Effector CD4-positive, alpha-beta T cell (primary cell): ENCODE measurements around the gene LMO3. TPM values are rescaled to one million over a fixed set of nuclear protein-coding genes. Genes with fewer than 3 reads are reported as not detected.

Experiments
- DNase-seq: peaks from one replicate; pipeline ENCODE4 v3.0.0-alpha.2; 2020
- total RNA-seq: gene quantifications from one replicate; lab custom pipeline; 2026; lab: John Stamatoyannopoulos, UW

Gene LMO3
- not detected for total RNA-seq

- no peak for DNase-seq
Measured at GRCh38 chr12:16606117-16606200, at the start of gene LMO3. TSS of gene LMO3 (minus strand) at chr12:16606162. CDS start at chr12:16600860, 5,302 bp downstream.

DNA sequence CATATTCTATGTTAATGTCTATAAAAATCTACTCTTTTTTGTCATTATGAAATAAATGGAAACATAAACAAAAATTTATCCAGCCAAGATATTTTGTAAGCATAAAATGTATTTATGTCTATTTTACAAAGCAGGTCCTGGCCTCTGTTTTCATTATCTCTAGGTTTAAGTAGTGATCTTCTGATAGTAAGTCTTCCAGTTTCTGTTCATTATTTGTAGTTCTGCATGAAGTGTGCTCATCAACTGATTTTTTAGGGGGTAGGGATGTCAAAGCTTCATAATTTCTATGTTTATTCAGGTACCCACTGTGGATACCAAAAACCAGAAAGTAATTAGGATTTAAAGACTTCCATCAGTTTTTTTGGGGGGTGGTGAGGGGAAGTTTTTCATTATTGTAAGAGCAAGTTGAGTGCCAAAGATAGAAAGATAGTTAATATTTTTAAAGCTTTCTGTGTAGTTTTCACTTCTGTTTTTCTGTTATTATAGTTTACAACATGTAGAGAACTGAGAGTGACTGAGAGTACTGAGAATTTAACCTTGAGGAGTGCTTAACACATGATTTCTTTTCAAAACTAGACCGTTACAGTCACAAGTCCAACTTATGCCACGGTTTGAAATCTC lies 30.6 kb upstream of the LMO3 start:
- no peak for DNase-seq

DNA sequence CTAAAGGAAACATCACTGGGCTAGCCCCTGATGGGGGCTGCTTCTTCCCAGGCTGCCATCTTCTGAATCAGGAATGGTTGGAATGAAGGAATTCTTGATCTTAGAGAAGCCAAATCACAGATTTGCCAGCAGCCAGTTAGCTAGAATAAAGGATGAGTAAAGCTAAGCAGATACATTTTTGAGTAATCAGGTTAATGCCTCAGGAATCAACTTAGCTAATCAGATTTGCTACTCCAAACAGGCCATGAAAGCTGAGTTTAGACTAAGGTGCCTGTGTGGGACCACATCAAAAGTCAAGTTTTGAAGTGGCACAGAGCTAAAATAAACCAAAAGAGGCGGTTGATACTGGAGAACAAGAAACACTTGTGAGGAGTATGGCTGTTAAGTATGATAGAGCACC lies 28.8 kb upstream of the LMO3 start:
- DNase-seq: no peak

DNA sequence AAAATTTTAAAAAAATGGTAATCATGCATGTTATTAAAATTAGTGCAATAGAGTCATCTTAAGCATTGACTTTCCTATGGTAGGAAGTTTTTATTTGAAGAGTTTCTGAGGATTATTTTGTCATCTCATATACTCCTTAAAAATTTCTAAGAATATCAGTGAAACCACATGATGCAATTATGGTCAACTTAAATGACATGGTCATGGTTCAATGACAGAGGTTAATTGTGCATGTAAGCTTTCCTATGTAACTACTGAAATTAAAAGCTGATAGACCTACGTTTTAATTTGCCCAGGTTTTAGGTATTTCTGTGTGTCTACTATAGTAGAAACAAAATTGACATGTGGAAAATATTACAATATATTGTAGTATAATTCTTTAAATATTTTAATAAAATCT lies 21.0 kb upstream of the LMO3 start:
- DNase-seq: no peak

DNA sequence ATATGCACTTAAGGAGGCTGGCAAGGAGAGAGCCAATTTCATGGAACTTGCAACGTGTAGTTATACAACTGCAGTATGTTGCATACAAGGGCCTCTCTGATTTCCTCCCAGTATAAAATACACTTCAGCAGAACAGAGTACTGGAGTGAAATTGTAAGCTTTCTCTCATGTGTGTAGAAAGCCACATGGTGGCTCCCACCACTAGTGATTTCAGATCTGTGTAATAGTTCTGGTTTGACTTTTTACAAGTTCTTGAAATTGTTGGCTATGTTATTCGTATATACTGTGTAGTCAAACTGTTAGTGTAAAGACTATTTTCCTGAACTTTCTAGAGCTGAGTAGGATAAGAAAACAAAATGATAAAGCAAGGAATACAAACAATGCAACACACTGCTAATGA lies 16.4 kb upstream of the LMO3 start:
- DNase-seq: no peak

GRCh38 chr12:16619537-16619936 lies 13.6 kb upstream of the LMO3 start:
- DNase-seq: no peak

- DNase-seq: no peak
Measured at GRCh38 chr12:16618256-16618655, 12.3 kb upstream of the LMO3 start.

- DNase-seq: no peak
Measured at GRCh38 chr12:16613199-16613598, 7.2 kb upstream of the LMO3 start.

DNA sequence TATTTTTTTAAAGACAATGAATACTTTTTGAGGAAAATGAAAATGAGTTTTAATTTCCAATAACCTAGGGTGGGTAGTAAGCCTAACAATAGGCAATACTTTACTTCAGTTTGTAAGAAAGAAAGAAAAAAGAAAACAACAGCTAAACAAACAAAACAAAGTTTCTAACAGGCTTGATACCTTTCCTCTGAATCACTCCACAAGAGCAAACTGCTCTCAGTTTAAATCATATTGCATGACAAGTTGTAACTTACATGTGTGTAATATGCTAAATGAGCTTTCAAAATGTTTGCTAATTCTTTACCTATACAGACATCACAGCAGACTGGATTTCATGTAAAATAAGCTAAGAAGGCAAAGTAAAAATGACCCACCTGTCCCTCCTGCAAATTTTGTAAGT lies 6.7 kb upstream of the LMO3 start:
- no peak for DNase-seq

DNA sequence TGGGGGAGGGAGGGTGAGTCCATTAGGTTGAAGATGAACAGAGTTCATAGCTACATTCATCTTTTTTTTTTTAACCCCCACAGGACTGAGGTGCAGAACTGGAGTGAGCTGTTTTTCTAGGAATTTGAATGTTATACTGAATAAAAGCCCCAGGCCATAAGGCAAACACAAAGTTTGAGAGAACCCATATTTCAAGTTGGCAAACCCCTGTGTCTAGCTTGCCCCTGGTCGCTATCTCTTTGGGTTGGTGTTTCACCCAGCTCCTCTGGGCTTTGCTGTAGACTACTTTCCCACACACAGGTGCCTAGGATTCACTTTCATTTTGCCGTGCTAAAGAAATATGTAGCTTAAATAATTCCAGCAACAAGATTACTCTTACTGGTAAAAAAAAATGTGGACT lies 5.2 kb upstream of the LMO3 start:
- no peak for DNase-seq

DNA sequence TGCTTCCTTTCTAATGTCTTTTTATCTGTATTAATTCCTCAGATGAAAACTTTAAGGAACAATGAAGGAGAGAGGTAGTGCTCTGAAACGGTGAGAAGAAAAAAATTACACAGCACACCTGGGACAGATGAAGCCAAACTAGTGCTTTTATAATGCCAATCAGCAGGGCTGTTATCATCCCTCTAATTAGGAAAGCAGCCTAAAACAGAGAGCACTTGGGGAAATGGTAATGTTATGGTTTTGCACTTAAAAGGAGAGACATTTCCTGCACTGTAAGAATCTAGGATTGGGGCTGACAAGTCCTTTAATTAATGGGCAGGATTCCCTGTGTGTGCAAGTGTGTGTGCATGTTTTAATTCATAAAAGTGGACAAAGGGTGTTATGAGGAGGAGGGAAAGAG lies 4.8 kb upstream of the LMO3 start:
- DNase-seq: no peak

DNA sequence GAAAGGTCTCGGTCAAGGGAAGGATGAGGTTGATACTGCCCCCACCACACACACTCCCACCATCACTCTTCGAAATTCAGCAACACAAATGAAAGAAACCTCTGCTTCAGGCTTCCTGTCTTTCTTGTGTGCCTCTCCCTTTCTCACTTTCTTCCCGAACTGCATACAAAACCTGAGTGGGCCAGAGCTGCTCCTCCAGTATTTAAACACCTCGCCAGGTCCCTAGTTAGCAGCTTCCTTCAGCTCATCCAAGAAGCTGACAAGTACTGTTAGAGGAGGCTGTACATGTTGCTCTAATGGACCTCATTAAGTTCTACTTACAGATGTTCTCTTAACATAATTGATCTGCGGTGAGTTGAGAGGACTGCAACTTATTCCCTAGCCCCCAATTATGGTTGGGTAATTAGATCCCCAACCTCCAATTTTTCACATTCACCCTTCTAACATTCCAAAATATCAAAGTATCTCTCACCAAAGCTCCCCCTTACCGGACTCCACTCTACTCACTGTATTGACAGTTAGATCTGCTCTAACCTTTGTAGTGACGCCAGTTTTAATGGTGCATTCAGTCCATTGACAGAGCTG lies 4.1 kb upstream of the LMO3 start:
- no peak for DNase-seq

- DNase-seq: no peak
Measured at GRCh38 chr12:16608946-16609539, 3.1 kb upstream of the LMO3 start.

DNA sequence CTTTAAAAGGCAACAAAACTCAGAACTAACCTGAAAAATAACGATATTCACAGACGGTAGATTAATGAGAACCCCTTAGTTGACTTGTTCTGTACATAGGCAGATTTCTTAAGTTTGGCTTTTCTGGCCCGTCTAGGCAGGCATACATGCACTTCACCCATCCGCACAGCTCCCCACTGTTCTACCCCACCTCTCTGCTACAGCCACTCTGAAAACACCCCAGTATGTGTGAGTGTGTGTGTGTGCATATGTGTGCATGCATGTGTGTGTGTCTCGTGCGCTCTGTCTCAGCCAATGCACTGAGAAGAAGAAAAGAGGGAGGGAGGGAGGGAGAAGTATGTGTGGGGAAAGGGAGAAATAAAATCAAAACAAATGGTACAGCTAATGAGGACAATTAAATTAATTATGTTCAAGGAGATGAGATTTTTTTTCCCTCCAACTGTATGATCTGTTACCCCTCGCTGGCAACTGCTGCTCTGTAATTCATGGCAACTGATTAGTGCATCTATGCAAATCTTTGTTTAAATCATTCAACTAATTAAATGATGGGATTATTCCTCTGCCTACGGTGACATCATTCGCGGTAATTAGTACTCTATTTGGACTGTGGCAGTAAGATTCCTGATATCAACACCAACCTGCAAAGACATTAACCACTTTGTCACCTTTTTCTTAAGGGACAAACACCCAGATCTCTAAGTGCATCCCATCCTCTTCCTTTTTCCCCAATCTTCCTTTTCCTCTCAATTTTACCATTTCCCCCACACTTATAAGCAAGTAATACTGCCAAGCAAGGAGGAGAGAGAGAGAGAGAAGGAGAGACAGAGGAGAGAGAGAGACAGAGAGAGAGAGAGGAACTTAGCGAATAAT lies 2.2 kb upstream of the LMO3 start:
- DNase-seq: no peak

GRCh38 chr12:16606991-16607390 lies 1.0 kb upstream of the LMO3 start:
- DNase-seq: no peak

DNA sequence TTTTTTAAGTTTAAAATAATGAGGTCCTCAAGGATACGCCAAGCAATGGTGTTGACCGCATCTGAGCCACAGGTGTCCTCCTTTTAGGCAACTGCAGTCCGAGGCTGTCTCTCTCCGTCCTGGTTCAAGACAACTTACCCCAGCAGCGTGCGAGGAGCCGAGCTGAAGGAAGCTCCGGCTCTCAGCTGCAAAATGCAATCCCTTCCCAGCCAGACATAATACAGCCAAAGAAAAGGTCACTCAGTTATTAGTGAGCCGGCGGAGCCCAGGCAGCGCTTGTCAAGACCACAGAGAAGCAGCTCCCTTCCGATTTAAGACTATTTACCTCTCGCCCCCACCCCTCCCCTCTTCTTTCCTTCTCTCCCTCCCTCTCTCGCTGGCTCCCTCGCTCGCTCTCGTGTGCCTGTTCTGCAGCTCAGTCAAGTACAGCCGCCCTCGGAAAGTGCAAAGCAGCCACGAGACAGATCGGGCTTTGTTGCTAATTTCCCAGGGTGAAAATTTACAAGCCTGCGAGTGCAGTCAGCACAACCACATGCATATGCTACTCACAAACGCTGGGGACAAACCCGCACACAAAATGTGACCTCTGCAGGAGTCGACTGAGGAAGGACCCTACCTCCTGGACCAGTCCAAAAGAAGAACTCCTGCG lies 363 bp upstream of the LMO3 start:
- no peak for DNase-seq

DNA sequence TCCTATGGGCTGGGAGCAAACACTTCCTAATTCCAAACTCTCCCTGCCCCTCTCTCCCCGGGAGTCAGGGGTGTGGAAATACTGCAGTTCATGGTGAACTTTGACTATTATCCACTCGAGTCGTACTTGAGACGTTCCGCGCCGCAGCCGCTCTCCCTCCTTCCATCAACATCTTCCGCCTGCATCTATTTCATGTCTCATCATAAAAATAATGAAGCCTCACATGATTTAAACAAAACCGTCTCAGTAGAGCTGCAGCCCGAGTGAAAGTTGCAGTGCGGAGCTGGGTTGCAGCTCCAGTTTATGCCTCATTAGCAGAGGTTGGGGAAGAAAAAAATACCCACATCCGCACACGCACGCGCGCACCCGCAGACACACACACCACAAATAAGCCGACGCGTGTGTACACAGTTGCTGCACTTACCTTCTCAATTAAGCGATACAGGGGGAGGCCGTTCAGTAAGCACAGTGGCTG lies 283 bp downstream of the LMO3 start:
- no peak for DNase-seq

GRCh38 chr12:16604596-16605252 lies 1.2 kb downstream of the LMO3 start:
- no peak for DNase-seq

DNA sequence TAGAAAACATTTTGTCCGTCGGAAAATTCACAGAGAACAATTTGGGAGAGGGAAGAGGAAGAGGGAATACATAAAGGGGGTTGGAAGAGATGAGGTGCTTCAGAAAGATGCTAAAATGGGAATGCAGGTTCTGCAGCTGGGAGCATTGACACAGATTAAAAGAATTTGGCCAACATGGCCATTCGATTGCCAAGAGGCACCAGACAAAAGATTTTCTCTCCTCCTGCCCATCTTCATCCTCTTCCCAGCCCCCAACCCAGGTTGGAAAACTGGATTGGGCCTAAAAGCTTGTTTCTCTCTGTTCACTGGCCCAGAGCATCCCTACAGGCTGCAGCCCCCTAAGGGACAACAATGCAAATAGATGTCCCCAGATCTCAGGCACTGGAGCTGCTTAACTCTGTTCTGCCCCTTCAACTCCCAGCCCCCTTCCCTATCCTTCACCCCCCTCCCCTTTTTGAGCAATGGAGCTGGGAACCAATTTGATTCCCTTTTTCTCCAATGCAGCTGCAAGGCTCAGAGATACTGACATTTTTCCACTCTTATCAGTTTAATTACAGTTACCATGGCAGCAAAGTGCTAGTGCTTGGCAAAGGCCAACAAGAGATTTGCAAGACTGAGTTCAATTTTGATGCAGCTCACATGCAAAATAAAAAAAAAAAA lies 1.9 kb downstream of the LMO3 start:
- DNase-seq: no peak

- no peak for DNase-seq
Measured at GRCh38 chr12:16603260-16603915, 2.6 kb downstream of the LMO3 start.

DNA sequence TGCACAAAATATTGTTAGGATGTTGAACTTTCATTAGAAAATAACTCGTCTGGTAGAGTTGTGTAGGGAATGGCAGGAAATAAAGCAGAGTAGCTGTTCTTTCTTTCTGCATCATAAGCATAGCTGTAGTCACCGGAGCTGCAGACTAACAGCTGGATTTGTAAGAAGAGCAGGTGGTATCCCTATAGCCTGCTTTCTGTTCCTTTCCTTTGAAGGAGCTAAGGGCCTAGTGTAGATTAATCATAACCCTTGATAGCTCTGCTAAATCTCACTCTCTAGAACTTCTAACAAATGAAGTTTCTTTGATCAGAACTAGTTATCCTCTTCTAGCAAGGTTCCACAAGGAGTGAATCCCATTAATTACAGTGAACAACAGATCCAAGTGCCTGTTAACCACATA lies 3.5 kb downstream of the LMO3 start:
- no peak for DNase-seq

- no peak for DNase-seq
Measured at GRCh38 chr12:16600525-16600924, 5.4 kb downstream of the LMO3 start.
